ENCODE data around the gene ELK4. TPM values are rescaled to one million over a fixed set of nuclear protein-coding genes. Genes with fewer than 3 reads are reported as not detected.
A peak's percentile ranks its signal among the peaks of the same experiment; 100 is the strongest.

ELK4 gene
- total and polyA plus RNA-seq, 2 of the 13 experiments (the other 11 are each of a cell fraction or from before 2014, with no cell fraction given), result 8.3 to 13.1 TPM

- TF ChIP-seq ZNF235 (CRISPR knock-in tag; IDR thresholded peaks at IDR 0.05; ENCODE audit: borderline replicate concordance), result no peak
- TF ChIP-seq AKNA (CRISPR knock-in tag; IDR thresholded peaks at IDR 0.05; ENCODE audit: borderline replicate concordance), result no peak
- peak; percentile 66 for TF ChIP-seq CTCF (CRISPR knock-in tag; IDR thresholded peaks at IDR 0.05)
- TF ChIP-seq ZNF616 (CRISPR knock-in tag; IDR thresholded peaks at IDR 0.05; ENCODE audit: low read depth), result no peak
- no peak for TF ChIP-seq GABPB1 (CRISPR knock-in tag; IDR thresholded peaks at IDR 0.05)
- no peak for TF ChIP-seq RNF2 (conservative IDR thresholded peaks at IDR 0.05; ENCODE audit: low read depth)
- no peak for TF ChIP-seq MZF1 (CRISPR knock-in tag; IDR thresholded peaks at IDR 0.05; ENCODE audit: borderline replicate concordance)
- peak; percentile 11 for TF ChIP-seq TEAD3 (CRISPR knock-in tag; optimal IDR thresholded peaks at IDR 0.05; ENCODE audit: borderline replicate concordance)
- no peak for TF ChIP-seq ZNF775 (CRISPR knock-in tag; IDR thresholded peaks at IDR 0.05; ENCODE audit: borderline replicate concordance)
- TF ChIP-seq MTA1 (CRISPR knock-in tag; IDR thresholded peaks at IDR 0.05; ENCODE audit: borderline replicate concordance), result no peak
- no peak for TF ChIP-seq KDM4B (CRISPR knock-in tag; IDR thresholded peaks at IDR 0.05)
- no peak for TF ChIP-seq ONECUT2 (CRISPR knock-in tag; IDR thresholded peaks at IDR 0.05)
- no peak for TF ChIP-seq DR1 (CRISPR knock-in tag; IDR thresholded peaks at IDR 0.05)
- no peak for TF ChIP-seq ZSCAN31 (CRISPR knock-in tag; IDR thresholded peaks at IDR 0.05; ENCODE audit: low read depth)
- no peak for TF ChIP-seq ZNF674 (CRISPR knock-in tag; IDR thresholded peaks at IDR 0.05; ENCODE audit: low read depth)
- no peak for TF ChIP-seq KLF15 (CRISPR knock-in tag; IDR thresholded peaks at IDR 0.05; ENCODE audit: borderline replicate concordance)
- TF ChIP-seq KDM1A (CRISPR knock-in tag; IDR thresholded peaks at IDR 0.05), result no peak
- TF ChIP-seq ZNF709 (CRISPR knock-in tag; IDR thresholded peaks at IDR 0.05), result peak; percentile 41; the same call in 1 of the 2 replicates
- no peak for TF ChIP-seq CREB3 (CRISPR knock-in tag; IDR thresholded peaks at IDR 0.05)
- TF ChIP-seq ZNF772 (CRISPR knock-in tag; IDR thresholded peaks at IDR 0.05), result no peak
- TF ChIP-seq TFDP1 (CRISPR knock-in tag; IDR thresholded peaks at IDR 0.05; ENCODE audit: borderline replicate concordance), result peak; percentile 79
- TF ChIP-seq ZNF619 (CRISPR knock-in tag; IDR thresholded peaks at IDR 0.05), result no peak
- TF ChIP-seq ZNF30 (CRISPR knock-in tag; IDR thresholded peaks at IDR 0.05), result no peak
- no peak for TF ChIP-seq ASH2L (IDR thresholded peaks at IDR 0.05; ENCODE audit: insufficient read length, low read depth, low read length)
Observed at GRCh38 chr1:205668951-205669340, 37.1 kb upstream of the ELK4 start (continued).
